ENCODE measurements around the gene DTX4.
"Not testable (repeated sequence)": the region's sequence is repeated elsewhere in the genome, so short reads cannot be mapped to it uniquely, and the experiment has no call there.

DTX4 gene

DNA sequence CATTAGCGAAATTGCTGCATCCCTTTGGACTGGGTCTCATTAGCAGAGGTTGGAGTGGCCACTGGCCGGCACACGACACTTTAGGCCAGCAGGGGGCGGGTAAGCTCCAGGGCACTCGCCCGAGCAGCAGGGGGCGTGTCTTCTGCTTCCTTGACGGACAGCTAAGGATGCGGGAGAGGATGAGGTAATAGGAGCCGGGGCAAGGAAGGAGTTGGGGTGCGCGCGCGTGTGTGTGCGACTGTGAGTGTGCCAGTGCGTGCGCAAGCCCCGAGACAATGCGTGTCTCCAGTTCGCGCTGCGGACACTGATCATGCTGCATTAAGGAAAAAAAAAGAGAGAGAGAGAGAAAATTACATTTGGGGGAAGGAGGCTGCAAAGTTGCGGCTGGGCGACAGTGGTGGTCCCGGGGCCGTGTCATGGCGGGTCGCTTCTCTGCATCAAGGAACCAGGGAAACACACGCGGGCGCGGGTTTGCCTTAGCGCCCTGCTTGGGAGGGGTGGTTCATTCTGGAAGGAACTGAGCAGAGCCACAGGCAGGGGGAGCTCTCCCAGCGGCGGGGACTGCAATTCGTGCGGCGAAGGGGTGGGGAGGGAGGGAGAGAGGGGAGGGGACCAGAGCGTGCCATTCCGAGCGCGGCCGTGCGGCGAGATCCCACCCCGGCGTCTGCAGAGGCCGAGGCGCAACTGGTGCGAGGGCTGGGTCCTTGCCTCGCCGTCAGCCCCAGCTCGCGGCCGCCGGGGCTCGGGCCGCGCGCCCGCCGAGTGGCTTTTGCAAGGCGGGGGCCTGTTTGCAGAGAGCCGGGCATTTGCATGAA is at the start of gene DTX4:
DTX4 (plus strand) TSS at position 625 of the 815 bp plus-strand sequence. CDS start 464 bp downstream, outside the sequence.
- TF ChIP-seq, protein P1, sequence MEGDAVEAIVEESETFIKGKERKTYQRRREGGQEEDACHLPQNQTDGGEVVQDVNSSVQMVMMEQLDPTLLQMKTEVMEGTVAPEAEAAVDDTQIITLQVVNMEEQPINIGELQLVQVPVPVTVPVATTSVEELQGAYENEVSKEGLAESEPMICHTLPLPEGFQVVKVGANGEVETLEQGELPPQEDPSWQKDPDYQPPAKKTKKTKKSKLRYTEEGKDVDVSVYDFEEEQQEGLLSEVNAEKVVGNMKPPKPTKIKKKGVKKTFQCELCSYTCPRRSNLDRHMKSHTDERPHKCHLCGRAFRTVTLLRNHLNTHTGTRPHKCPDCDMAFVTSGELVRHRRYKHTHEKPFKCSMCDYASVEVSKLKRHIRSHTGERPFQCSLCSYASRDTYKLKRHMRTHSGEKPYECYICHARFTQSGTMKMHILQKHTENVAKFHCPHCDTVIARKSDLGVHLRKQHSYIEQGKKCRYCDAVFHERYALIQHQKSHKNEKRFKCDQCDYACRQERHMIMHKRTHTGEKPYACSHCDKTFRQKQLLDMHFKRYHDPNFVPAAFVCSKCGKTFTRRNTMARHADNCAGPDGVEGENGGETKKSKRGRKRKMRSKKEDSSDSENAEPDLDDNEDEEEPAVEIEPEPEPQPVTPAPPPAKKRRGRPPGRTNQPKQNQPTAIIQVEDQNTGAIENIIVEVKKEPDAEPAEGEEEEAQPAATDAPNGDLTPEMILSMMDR (IDR thresholded peaks at IDR 0.05; ENCODE audit: insufficient read depth, low read length, missing control alignments), result peak; percentile 99
- H3K4me3 ChIP-seq (ENCODE audit: low read depth, low read length), result peak within 1 kb of the TSS; percentile 70
- CTCF ChIA-PET, result interaction anchor here (0.6 to 18.9 kb wide), 29 partner anchors 8 to 647 kb away, joined by 3 to 450 read pairs (median 9); partner anchors contain the start of genes FAM111A, MPEG1, OR5A1 and OR5A2
- no peak for DNase-seq (ENCODE audit: low read depth, low spot score)
- POLR2A ChIA-PET, result interaction anchor here (0.6 kb wide), 1 partner anchor 26 kb away, joined by 3 read pairs; no protein-coding TSS in a partner anchor

DNA sequence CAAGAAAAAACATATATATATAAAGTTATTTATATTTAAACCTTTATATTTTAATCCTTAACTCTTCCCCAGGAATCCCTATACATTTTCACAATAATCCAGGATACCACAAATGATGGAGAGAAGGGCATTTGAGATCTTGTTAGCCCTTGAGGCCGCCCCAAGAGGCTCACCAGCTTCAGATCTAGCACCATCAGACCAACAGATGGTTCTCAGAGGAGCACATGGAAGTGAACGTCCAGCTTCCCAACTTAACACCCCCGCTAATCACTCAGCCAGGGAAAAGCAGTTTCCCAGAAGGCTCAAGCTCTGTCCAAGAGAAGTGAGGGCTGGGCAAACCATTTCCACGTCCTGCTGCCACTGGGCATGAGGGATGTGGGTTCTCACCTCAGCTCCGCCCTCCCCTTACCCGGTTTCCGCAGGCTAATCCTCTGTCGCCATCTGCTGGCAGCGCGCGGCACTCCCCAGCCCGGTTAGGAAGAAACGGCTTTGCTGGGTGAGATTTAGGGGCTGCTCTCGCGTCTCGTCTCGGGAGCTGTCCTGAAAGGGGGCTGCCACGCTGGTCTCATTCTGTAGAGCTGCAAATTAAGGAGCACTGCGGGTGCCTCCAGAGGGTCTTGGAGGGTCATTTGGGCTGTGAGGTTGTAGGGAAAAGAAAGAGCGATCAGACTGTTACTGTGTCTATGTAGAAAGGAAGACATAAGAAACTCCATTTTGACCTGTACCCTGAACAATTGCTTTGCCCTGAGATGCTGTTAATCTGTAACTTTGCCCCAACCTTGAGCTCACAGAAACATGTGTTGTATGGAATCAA is 36.1 kb upstream of the DTX4 start:
- POLR2A ChIA-PET, result no interaction called here
- no peak for DNase-seq (ENCODE audit: low read depth, low spot score)
- CTCF ChIA-PET, result interaction anchor here (0.6 to 2.6 kb wide), 41 partner anchors 9 to 568 kb away, joined by 3 to 67 read pairs (median 6); partner anchors contain the start of gene FAM111B
- TF ChIP-seq, protein P1 (IDR thresholded peaks at IDR 0.05; ENCODE audit: insufficient read depth, low read length, missing control alignments), result peak; percentile 100
- H3K4me3 ChIP-seq (ENCODE audit: low read depth, low read length), result peak overlapping the region; percentile 30; the same call in 1 of the 2 replicates

DNA sequence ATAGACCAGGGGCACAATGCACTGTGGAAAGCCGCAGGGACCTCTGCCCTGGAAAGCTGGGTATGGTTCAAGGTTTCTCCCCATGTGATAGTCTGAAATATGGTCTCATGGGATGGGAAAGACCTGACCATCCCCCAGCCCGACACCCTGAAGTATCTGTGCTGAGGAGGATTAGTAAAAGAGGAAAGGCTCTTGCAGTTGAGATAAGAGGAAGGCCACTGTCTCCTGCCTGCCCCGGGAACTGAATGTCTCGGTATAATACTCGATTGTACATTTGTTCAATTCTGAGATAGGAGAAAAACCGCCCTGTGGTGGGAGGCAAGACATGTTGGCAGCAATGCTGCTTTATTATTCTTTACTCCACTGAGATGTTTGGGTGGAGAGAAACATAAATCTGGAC is 35.4 kb upstream of the DTX4 start:
- DNase-seq (ENCODE audit: low read depth, low spot score); H3K4me3 ChIP-seq (ENCODE audit: low read depth, low read length); POLR2A ChIA-PET: not testable (repeated sequence)
- CTCF ChIA-PET, result interaction anchor here (0.8 to 2.6 kb wide), 32 partner anchors 8 to 569 kb away, joined by 3 to 67 read pairs (median 7); partner anchors contain the start of gene FAM111B

DNA sequence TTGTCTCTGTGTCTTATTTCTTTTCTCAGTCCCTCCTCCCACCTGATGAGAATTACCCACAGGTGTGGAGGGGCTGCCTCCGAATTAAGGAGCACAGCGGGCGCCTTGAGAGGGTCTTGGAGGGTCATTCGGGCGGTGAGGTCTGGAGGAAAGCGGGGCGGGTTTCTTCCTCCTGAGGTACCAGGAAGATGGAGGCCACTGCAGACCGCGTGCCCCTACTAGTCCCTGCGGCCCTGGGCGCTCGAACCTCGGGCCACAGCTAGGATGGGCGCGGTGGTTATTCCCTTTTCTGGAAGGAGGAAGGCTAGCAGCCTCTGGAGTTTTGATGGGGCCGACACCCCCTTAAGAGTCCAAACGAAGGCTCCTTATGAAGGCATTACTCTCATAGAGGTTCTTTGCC is 34.7 kb upstream of the DTX4 start:
- ChIA-PET CTCF (interaction anchor here (0.6 to 5.7 kb wide), 5 partner anchors 11 to 884 kb away, joined by 3 to 29 read pairs (median 4); no protein-coding TSS in a partner anchor), POLR2A (no interaction called here)
- TF ChIP-seq, protein P1 (IDR thresholded peaks at IDR 0.05; ENCODE audit: insufficient read depth, low read length, missing control alignments), result no peak
- DNase-seq (ENCODE audit: low read depth, low spot score), result no peak
- H3K4me3 ChIP-seq (ENCODE audit: low read depth, low read length), result no peak overlapping the region

DNA sequence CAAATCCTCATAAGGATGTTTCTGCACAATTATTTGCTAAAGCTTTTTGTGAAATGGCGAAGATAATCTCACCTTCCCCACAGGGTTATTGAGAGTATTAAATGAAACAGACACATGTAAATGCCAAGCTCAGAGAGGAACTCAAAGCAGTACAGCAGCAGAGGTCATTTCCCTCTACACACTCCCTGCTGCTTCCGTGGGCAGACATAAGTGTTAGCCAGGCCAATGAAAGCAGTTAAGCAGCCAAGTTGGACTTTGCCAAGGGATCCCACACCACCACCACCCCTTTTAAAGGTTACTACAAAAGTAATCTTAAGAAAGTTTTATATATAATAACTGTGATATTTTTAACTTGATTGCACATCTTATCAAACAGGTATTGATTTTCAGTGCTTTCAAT is 33.3 kb upstream of the DTX4 start:
- ChIA-PET CTCF (interaction anchor here (1.0 to 5.7 kb wide), 4 partner anchors 19 to 85 kb away, joined by 3 to 29 read pairs (median 6); no protein-coding TSS in a partner anchor), POLR2A (no interaction called here)
- TF ChIP-seq, protein P1 (IDR thresholded peaks at IDR 0.05; ENCODE audit: insufficient read depth, low read length, missing control alignments), result no peak
- DNase-seq (ENCODE audit: low read depth, low spot score), result no peak
- H3K4me3 ChIP-seq (ENCODE audit: low read depth, low read length), result no peak overlapping the region

DNA sequence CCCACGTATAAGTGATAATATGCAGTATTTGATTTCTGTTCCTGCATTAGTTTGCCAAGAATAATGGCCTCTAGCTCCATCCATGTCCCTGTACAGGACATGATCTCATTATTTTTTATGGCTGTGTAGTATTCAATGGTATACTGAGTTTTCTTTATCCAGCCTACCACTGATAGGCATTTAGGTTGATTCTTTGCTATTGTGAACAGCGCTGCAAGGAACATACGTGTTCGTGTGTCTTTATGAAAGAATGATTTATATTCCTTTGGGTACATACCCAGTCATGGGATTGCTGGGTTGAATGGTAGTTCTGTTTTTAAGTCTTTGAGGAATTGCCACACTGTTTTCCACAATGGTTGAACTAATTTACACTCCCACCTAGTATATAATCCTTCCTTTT is 30.7 kb upstream of the DTX4 start:
- CTCF ChIA-PET, result interaction anchor here (1.0 to 7.6 kb wide), 6 partner anchors 16 to 87 kb away, joined by 4 to 73 read pairs (median 13); partner anchors contain the start of genes DTX4 and FAM111B
- POLR2A ChIA-PET, result no interaction called here
- no peak overlapping the region for H3K4me3 ChIP-seq (ENCODE audit: low read depth, low read length)

More for the DNA sequence above, 30.7 kb upstream of the DTX4 start:
- TF ChIP-seq, protein P1 (IDR thresholded peaks at IDR 0.05; ENCODE audit: insufficient read depth, low read length, missing control alignments), result no peak
- DNase-seq (ENCODE audit: low read depth, low spot score), result no peak
